SW 1271 (cell line): ENCODE results near the gene CT47C1.
A peak's percentile ranks its signal among the peaks of the same experiment; 100 is the strongest.

ENCODE experiments used
- DNase-seq, 2 experiments: peaks; one replicate each; lab custom pipeline; 2025; lab: John Stamatoyannopoulos, UW

Gene CT47C1

GRCh38 chrX:119073911-119074310 is 1.1 kb downstream of the CT47C1 start:
- DNase-seq = no peak

GRCh38 chrX:119075270-119076025 is 2.7 kb downstream of the CT47C1 start:
- no peak for DNase-seq

- no peak for DNase-seq
Measured at GRCh38 chrX:119082278-119082677, 9.5 kb downstream of the CT47C1 start.

GRCh38 chrX:119084766-119085165 is 12.0 kb downstream of the CT47C1 start:
- DNase-seq = no peak

GRCh38 chrX:119087121-119087520 is 14.3 kb downstream of the CT47C1 start:
- DNase-seq = no peak

GRCh38 chrX:119089619-119090018 is 16.8 kb downstream of the CT47C1 start:
- DNase-seq = no peak

GRCh38 chrX:119090627-119091026 is 17.8 kb downstream of the CT47C1 start:
- no peak for DNase-seq

- no peak for DNase-seq
Measured at GRCh38 chrX:119093991-119094735, 21.4 kb downstream of the CT47C1 start.

- no peak for DNase-seq
Measured at GRCh38 chrX:119094819-119095218, 22.0 kb downstream of the CT47C1 start.

GRCh38 chrX:119095936-119096335 is 23.1 kb downstream of the CT47C1 start:
- no peak for DNase-seq

GRCh38 chrX:119101168-119101567 is 28.4 kb downstream of the CT47C1 start:
- DNase-seq = no peak

GRCh38 chrX:119105826-119106225 is 33.0 kb downstream of the CT47C1 start:
- DNase-seq = no peak

- no peak for DNase-seq
Measured at GRCh38 chrX:119107206-119107605, 34.4 kb downstream of the CT47C1 start.

- DNase-seq = peak in 1 of 2 experiments; percentile 14
Measured at GRCh38 chrX:119118780-119119395, 46.1 kb downstream of the CT47C1 start.

- no peak for DNase-seq
Measured at GRCh38 chrX:119121341-119121740, 48.5 kb downstream of the CT47C1 start.
